ENCODE data around the gene LRP8.

- TF ChIP-seq CTCF (IDR thresholded peaks at IDR 0.05 in 8 of 11, conservative IDR thresholded peaks at IDR 0.05 in 3 of 11) (no peak), POLR2A (IDR thresholded peaks at IDR 0.05) (no peak), POLR2AphosphoS5 (IDR thresholded peaks at IDR 0.05) (no peak)
Observed at GRCh38 chr1:53369761-53370160, 41.9 kb upstream of the LRP8 start.

All from spleen (tissue), 7 donors.